ENCODE data around the gene SIGLEC1. TPM values are rescaled to one million over a fixed set of nuclear protein-coding genes. Genes with fewer than 3 reads are reported as not detected.

The SIGLEC1 gene
- total and polyA plus RNA-seq, 10 of the 15 experiments (the other 5 are each of a cell fraction or from before 2014, with no cell fraction given): 0.05 TPM; not detected in 9

DNA sequence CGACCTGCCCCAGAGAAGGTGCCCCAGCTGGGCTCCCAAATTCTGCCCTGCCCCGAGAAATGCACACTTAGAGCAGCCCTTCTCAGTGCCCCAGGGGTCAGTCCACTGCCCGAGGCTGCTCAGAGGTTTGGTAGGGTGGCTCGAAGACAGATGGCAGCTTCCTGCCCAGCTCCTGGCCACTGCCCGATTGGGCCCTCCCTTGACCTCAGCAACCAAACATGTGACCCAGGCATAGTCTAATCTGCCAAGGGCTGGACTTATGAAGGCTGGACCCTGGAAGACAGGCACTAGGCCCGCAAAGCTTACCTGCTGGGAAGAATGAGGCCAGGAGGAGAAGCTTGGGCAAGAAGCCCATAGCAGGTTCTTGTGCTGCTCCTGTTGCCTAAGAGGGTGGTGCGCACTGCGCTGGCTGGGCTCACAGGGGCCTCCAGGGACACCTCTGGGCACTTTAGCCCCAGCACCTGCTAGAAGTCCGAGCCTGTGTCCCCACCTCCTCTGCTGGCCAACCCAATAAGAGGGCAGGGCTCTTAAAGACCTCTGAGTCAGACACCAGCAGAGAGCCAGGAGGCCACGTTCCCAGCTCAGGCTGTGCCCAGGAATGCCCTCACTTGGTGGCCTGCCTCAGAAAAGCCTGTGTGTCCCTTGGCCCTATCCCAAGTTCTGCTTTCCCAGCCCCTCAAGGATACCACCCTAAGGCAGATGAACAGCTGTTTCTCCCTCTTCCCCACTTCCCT is 5.5 kb downstream of the SIGLEC1 start:
- POLR2A ChIA-PET: interaction anchor here (0.9 kb wide), 1 partner anchor 29 kb away, joined by 3 read pairs; no protein-coding TSS in a partner anchor
- FAIRE-seq: no peak

DNA sequence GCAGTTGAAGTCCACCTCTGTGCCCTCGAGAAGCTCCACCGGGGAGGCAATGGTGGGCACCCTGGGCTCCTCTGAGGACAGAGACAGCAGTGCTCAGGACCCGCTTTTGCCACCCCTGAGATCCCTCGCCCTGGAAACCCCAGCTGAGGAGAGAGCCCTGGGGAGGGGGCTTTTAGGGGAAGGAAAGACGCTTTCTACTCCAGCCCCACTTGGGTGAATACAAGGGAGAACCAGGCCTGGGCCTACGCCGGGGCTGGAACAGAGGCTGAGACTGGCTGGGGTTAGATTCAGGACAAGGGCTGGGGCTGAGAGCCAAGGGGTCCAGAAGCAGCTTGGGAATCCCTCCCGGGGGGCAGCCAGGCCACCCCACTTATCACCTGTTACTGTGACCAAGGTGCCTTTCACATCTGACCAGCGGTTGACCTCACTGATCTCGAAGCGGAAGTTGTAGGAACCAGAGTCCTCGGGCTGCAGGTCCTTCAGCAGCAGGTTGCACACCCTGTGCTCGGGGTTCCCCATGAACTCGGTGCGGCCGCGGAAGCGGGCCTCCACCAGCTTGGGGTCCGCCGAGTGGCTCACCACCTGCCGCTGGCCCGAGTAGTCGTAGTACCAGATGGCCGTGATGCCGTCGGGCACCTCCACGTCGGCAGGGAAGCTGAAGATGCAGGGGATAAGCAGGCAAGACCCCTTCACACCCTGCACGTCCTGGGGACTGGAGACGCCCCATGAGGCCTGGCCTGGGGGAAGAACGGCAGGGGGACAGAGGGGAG is 6.2 kb downstream of the SIGLEC1 start:
- SMC1A ChIA-PET (ENCODE audit: uncharacterized antibody, unreplicated experiment): no interaction called here
- Histone ChIP-seq H3K4me2 (ENCODE audit: control insufficient read depth, insufficient read depth) (no peak overlapping the region), H3K4me3 (no peak overlapping the region), H3K27ac (ENCODE audit: control insufficient read depth, insufficient read depth) (no peak overlapping the region), H2AFZ (ENCODE audit: control insufficient read depth, low read depth, low read length) (no peak overlapping the region), H3K79me2 (ENCODE audit: control insufficient read depth, insufficient read depth, low read length) (no peaks in the 10 kb centered on the region), H3K36me3 (ENCODE audit: control insufficient read depth in 2 of 2, insufficient read depth in 2 of 2, low read length in 1 of 2) (no peaks in the 10 kb centered on the region), H3K4me1 (ENCODE audit: control insufficient read depth, insufficient read depth, low read length) (peaks cover 2% of the 10 kb centered on the region), H3K27me3 (replicated peaks in 1 of 2; ENCODE audit: control insufficient read depth in 2 of 2, insufficient read depth in 2 of 2, low read length in 1 of 2) (peaks cover 0 to 2% of the 10 kb centered on the region in 2 experiments; a peak in 2 of 4 replicates), H4K20me1 (ENCODE audit: control insufficient read depth, insufficient read depth) (no peaks in the 10 kb centered on the region), H3K9ac (ENCODE audit: control insufficient read depth, insufficient read depth, low read length) (no peak overlapping the region), H3K9me3 (replicated peaks; ENCODE audit: control insufficient read depth, insufficient read depth, low read length) (no peaks in the 10 kb centered on the region)
- 57% methylated on average over 31 of the region's 31 CpGs for WGBS (ENCODE audit: insufficient coverage, insufficient replicate concordance, low lambda C conversion rate, missing lambda C conversion rate)
- in situ Hi-C loops (cut with MboI) (no loop called here), intact Hi-C loops (cut with micrococcal nuclease; ENCODE audit: unreplicated experiment) (no loop called here)
- DNase-seq (ENCODE audit: low read depth, low spot score): no peak
- RAD21 ChIA-PET (ENCODE audit: unreplicated experiment): no interaction called here
- CTCF ChIA-PET: interaction anchor here (1.1 to 2.0 kb wide), 2 partner anchors 10 kb away, joined by 3 to 5 read pairs; no protein-coding TSS in a partner anchor
- no peak for ATAC-seq
- no peak for FAIRE-seq
- POLR2A ChIA-PET: no interaction called here
- no TSS peak for BruUV-seq (replicated peaks)
- TF ChIP-seq MEF2A (IDR thresholded peaks at IDR 0.05; ENCODE audit: insufficient read depth, low read depth, low read length): no peak
- TF ChIP-seq ZZZ3 (IDR thresholded peaks at IDR 0.05; ENCODE audit: control insufficient read depth, insufficient read length, low read depth): no peak
- no peak for TF ChIP-seq BMI1 (IDR thresholded peaks at IDR 0.05; ENCODE audit: borderline replicate concordance)
- TF ChIP-seq SRF (IDR thresholded peaks at IDR 0.05; ENCODE audit: low read depth in 2 of 2, low read length in 2 of 2): no peak
- no peak for TF ChIP-seq SIN3A (IDR thresholded peaks at IDR 0.05; ENCODE audit: low read depth, low read length)
- TF ChIP-seq BCL11A (IDR thresholded peaks at IDR 0.05; ENCODE audit: low read depth, low read length): no peak
- TF ChIP-seq GABPA (IDR thresholded peaks at IDR 0.05; ENCODE audit: low read depth): no peak
- TF ChIP-seq, protein P1, sequence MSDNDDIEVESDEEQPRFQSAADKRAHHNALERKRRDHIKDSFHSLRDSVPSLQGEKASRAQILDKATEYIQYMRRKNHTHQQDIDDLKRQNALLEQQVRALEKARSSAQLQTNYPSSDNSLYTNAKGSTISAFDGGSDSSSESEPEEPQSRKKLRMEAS (IDR thresholded peaks at IDR 0.05; ENCODE audit: low read depth, low read length): no peak
- TF ChIP-seq CBX5 (IDR thresholded peaks at IDR 0.05; ENCODE audit: low read depth): no peak
- no peak for TF ChIP-seq TCF3 (IDR thresholded peaks at IDR 0.05; ENCODE audit: borderline replicate concordance, insufficient read depth, low read depth, low read length)
- TF ChIP-seq SUPT20H (IDR thresholded peaks at IDR 0.05; ENCODE audit: borderline replicate concordance, control insufficient read depth, low read depth, low read length): no peak
- TF ChIP-seq CBFB (IDR thresholded peaks at IDR 0.05; ENCODE audit: low read depth): no peak
- no peak for TF ChIP-seq SP1 (IDR thresholded peaks at IDR 0.05; ENCODE audit: low read depth, low read length)
- TF ChIP-seq POLR2A (IDR thresholded peaks at IDR 0.05; ENCODE audit: low read depth, low read length): no peak
- no peak for TF ChIP-seq RCOR1 (conservative IDR thresholded peaks at IDR 0.05; ENCODE audit: low read depth, low read length)

More for the DNA sequence above, 5.5 kb downstream of the SIGLEC1 start:
- TF ChIP-seq YBX1 (IDR thresholded peaks at IDR 0.05): no peak
- TF ChIP-seq, protein P1 (IDR thresholded peaks at IDR 0.05; ENCODE audit: low read depth, low read length): no peak
- TF ChIP-seq MYB (IDR thresholded peaks at IDR 0.05; ENCODE audit: borderline replicate concordance, low read depth, low read length): no peak
- Histone ChIP-seq H2AFZ (ENCODE audit: control insufficient read depth, low read depth, low read length) (no peak overlapping the region), H3K4me1 (ENCODE audit: control insufficient read depth, insufficient read depth, low read length) (peaks cover 5% of the 10 kb centered on the region), H4K20me1 (ENCODE audit: control insufficient read depth, insufficient read depth) (no peaks in the 10 kb centered on the region), H3K4me2 (ENCODE audit: control insufficient read depth, insufficient read depth) (no peak overlapping the region), H3K9me3 (replicated peaks; ENCODE audit: control insufficient read depth, insufficient read depth, low read length) (no peaks in the 10 kb centered on the region), H3K36me3 (ENCODE audit: control insufficient read depth in 2 of 2, insufficient read depth in 2 of 2, low read length in 1 of 2) (no peaks in the 10 kb centered on the region), H3K27ac (ENCODE audit: control insufficient read depth, insufficient read depth) (no peak overlapping the region), H3K27me3 (replicated peaks in 1 of 2; ENCODE audit: control insufficient read depth in 2 of 2, insufficient read depth in 2 of 2, low read length in 1 of 2) (peaks cover 0 to 2% of the 10 kb centered on the region in 2 experiments; a peak in 2 of 4 replicates), H3K9ac (ENCODE audit: control insufficient read depth, insufficient read depth, low read length) (no peak overlapping the region), H3K4me3 (no peak overlapping the region), H3K79me2 (ENCODE audit: control insufficient read depth, insufficient read depth, low read length) (no peaks in the 10 kb centered on the region)
- CTCF ChIA-PET: interaction anchor here (1.3 to 2.3 kb wide), 5 partner anchors 9 to 144 kb away, joined by 3 to 12 read pairs (median 5); no protein-coding TSS in a partner anchor
- RAD21 ChIA-PET (ENCODE audit: unreplicated experiment): no interaction called here
- intact Hi-C loops (cut with micrococcal nuclease; ENCODE audit: unreplicated experiment): no loop called here
- ATAC-seq (no peak), DNase-seq (ENCODE audit: low read depth, low spot score) (no peak)
- no TSS peak for BruUV-seq (replicated peaks)
- in situ Hi-C loops (cut with MboI): no loop called here
- WGBS (ENCODE audit: insufficient coverage, insufficient replicate concordance, low lambda C conversion rate, missing lambda C conversion rate): 42% methylated on average over 10 of the region's 10 CpGs
- SMC1A ChIA-PET (ENCODE audit: uncharacterized antibody, unreplicated experiment): interaction anchor here (0.6 to 1.6 kb wide), 2 partner anchors 144 to 443 kb away, joined by 3 to 4 read pairs; no protein-coding TSS in a partner anchor
